GM21619 (cell line): ENCODE measurements around the gene JAK1.

Source experiments
- ATAC-seq: cut with Tn5 transposase; IDR thresholded peaks from one replicate; pipeline ENCODE4 v1.9.1; 2021; ENCODE audit not compliant: unreplicated experiment

The JAK1 gene

DNA sequence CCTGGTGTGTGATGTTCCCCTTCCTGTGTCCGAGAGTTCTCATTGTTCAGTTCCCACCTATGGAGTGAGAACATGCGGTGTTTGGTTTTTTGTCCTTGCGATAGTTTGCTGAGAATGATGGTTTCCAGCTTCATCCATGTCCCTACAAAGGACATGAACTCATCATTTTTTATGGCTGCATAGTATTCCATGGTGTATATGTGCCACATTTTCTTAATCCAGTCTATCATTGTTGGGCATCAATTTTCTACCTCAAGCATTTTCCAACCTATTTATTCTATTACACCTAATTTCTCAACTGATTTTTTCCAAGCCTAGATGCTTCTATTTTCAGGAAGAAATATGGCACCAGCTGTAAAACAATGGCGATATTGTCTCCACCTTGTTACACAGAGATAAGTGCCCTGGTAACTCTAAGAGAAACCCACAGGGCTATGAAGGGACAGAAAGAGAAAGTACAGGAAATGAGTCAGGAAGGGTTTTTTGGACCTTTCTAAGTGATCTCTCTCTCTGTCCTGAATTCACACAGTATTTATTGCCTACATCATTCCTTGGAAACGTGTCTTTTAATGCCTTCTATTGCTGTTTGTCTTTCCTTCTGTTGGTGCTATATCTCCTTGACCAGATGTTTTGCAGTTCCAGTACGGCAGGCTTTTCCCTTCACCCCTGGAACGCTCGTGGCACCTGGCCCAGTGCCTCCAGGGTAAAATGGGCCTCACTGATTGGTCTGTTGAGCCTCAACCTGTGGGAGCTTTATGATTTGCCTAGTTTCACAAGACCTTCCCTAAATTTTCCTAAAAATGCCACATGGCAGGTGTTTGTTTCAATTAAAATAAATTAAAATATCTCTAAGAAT lies 14.6 kb upstream of the JAK1 start:
- no peak for ATAC-seq

DNA sequence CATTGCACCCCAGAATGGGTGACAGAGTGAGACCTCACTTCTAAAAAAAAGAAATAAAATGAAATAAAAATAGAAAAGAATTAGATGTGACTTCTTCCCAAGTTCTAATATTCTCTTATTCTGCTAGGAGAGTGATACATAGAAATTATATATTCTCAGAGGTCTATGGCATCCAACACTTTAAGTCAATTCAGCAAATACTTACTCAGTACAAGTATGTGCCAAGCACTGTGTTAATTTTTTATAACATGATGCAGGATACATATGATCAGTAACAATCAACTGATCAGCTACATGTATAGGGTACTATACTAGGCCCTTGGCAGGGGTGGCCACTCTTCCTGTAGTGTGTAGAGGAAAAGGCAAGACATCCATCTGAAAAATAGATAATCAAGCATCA lies 13.0 kb upstream of the JAK1 start:
- ATAC-seq, result no peak

DNA sequence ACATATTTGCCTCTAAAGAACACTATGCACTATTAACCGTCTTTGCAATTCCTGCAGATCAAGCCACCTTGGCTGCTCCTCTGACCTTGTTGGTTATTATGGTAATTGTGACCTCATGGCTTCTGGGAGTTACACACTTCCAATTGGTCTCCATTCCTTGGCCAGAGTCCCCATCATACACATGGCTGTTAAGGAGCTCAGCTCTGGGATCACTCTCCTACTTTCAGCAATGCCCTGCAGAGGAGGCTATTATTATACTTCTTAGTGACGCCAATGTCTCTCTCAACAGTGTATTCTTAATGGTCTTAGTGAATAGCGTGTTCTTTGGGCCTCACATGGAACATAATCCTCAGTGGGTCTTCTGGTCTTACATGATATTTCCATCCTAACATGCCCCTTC lies 10.0 kb upstream of the JAK1 start:
- no peak for ATAC-seq

DNA sequence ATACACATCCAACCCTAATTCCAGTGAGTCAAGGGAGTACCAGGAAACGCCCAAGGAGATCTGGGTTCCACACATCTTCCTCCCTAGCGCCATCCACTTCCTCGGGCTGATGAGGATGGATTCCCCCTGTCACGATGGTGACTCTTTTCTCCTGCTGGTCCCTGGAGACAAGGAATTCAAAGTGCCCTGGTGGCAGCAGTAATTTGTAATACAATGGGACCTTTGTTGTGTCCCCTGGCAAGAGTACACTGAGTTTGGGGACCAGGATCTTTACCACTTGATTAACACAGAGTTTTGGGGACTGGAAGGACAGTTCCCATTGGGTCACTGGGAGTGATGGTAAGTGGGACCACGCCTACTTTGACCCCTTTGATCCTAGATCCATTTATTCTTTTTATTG lies 9.4 kb upstream of the JAK1 start:
- no peak for ATAC-seq

DNA sequence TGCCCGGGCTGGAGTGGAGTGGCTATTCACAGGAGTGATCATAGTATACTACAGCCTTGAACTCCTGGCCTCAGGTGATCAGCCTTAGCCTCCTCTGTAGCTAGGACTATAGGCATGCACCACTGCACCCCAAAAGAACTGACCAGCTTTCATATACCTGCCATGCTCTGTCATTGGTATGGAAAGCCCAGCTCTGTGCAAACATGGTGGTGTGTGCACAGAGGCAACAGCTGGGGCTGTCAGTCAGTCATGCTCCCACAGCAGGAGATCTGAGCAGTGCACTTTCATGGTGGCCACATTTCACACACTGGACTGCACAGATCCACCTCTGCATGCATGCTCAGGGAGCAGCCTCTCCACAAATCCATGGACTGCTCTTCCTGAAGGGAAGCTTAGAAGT lies 8.8 kb upstream of the JAK1 start:
- no peak for ATAC-seq

DNA sequence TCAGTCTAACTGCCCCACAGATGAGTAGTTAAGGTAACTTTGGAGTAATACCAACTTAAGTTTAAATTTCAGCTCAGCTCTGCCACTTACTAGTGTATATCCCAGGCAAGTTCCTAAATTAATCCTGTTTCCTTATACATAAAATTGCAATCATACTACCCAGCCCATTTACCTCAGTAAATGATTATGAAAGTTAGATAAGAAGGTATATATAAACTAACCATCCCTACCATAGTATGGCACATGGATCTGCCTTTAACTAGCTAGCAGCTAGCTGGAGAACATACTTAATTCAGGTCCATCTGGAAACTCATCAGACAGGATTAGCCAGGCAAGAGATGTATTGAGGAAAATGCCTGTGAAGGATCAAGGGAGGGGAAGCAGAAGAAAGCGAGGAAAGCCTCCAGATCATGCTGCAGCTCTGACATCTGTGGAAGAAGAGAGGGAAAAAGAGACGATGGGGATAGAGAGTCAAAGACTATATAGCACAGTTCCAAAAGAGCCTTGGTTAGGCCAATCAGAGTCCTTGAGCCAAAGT lies 8.0 kb upstream of the JAK1 start:
- no peak for ATAC-seq

DNA sequence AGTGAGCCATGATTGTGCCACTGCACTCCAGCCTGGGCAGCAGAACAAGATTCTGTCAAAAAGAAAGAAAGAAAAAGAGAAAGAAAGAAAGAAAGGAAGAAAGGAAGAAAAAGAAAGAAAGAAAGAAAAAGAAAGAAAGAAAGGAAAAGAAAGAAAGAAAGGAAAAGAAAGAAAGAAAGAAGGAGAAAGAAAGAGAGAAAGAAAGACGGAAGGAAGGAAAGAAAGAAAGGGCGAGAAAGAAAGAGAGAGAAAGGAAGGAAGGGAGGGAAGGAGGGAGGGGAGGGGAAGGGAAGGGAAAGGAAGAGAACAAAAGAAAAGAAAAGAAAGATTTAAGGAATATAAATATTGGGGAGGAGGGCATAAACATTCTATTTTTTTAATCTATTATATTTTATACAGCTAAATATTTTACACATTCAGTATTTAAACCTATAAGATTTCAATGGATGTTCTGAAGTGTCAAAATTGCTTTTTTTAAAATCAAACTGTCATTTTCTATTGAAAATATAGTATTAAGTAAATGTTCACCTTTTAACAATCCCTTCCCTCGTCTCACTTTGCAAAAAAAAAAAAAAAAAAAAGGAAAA lies 6.8 kb upstream of the JAK1 start:
- no peak for ATAC-seq

DNA sequence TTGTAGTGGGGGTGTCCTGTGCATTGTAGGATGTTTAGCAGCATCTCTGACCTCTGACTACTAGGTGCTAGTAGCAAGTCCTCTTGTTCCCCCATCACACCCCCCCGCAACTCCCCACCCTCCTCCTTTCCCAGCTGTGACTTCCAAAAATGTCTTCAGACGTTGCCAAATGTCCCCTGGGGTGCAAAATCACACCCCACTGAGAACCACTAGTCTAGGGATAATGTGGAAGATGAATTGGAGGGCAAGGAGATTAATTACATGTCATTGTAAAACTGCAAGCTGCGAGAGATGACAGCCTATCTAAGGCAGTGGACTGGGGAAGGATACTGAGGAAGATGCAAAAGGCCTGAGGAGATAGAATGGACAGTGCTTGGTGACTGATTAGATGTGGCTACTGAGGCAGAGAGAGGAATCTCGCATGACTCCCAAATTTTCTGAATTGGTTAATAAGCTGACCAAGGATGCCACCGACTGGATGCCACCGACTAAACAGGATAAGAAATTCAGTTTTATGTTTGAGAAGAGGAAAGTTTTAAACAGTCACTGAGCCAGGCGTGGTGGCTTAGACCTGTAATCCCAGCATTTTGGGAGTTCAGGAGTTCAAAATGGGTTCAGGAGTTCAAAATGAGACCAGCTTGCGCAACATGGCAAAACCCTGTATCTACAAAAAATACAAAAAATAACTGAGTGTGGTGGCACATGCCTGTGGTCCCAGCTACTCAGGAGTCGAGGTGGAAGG lies 3.1 kb upstream of the JAK1 start:
- no peak for ATAC-seq

DNA sequence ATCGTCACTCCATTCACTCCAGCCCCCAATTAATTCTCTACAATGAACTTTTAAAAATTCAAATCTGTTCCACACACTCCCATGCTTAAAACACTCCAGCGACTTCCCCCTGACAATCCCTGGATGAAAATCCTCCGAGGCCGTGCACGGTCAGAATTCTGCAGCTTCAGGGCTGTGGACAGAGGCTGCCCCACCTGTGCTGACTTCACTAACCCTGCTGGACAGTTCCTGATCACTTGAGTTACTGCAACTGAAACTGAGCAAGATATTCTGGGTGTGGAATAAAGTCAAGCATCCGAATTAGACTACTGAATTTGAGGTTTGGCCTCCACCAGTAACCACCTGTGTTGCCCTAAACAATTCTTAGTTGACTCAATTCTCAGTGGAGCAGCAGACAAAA lies 1.0 kb upstream of the JAK1 start:
- no peak for ATAC-seq

DNA sequence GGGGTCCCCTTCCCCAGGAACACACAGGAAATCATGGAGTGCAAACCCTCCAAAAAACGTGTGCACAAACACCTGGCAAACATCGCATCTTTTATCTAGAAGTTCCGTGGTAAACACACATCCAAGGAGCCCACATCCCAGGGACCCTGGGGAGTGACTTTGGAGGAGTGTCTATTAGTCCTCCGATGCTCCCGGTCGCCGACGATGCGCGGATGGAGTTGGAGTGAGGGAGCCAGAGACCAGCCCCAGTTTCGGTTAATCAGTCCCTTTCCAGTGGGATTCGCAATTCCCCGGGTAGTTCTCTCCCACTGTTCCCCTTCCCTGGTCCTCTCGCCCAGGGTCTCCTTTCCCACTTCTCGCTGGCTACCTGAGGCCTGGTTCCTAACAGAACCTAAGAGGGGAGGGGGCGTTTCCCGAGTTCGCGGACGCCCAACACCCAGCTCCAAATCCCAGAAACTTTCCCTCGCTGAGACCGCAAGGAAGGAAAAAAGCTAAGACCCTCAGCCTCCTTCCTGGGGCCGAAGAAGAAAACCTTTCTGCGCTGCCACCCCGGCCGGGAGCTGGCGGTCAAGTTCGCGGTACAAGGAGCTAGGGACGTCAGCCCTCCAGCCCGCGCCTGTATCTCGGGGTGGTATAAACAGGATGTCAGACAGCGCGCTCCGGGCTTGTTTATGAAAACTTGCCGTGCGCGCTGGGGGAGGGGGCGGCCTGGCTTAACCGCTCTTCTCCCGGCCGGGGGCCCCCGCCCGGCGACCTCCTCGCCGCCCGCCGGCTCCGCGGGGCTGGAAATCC lies 787 bp downstream of the JAK1 start:
- peak; percentile 39 for ATAC-seq

DNA sequence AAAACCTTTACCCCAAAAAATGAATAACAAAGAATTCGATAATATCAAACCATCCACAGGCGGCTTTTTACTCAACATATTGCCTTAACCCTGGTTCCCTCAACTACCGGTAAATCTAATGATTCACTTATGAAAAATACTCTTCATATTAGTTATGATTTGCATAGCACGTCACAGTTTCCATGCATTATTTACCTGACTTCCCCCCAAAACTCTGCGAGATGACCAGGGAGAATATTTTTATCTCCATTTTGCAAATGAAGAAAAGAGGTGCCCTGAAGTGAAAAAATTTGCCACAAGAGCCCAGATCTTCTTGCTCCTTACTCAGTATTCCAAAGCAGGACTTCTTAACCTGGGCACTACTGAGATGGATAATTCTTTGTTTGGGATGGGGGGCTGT lies 2.9 kb downstream of the JAK1 start:
- ATAC-seq, result no peak

DNA sequence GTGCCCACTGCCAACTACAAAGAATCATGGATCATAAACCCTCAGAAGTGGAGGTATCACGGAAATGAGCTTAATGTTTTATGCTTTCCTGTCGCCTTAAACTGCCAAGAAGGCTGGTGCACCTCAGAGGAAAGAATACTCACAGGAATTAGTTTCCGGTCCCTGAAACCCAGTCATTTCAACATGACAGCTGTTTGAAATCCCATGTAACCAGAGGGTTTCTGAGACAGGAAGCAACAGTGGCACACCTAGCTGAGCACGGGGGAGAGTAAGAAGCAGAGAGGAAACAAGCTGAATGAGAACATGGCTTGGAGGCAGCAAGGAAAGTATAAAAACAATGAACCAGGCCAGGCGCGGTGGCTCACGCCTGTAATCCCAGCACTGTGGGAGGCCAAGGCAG lies 3.9 kb downstream of the JAK1 start:
- peak; percentile 16 for ATAC-seq

DNA sequence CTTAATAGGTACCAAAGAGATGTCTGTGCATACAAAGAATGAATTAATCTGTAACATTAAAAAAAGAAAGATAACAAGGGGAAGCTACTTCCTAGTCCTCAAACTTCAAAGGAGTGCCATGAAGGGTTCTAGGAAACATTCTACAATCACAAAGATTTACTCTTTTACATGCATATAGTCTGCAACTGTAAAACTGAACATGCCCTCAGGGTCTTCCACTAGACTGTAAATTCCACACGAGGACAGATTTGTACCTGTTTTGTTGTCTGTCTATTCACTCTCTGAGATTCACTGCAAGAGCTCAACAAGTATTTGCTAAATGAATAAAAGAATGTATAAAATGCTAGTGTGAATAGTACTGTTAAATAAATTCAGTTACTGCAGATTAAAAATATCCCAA lies 4.4 kb downstream of the JAK1 start:
- no peak for ATAC-seq

DNA sequence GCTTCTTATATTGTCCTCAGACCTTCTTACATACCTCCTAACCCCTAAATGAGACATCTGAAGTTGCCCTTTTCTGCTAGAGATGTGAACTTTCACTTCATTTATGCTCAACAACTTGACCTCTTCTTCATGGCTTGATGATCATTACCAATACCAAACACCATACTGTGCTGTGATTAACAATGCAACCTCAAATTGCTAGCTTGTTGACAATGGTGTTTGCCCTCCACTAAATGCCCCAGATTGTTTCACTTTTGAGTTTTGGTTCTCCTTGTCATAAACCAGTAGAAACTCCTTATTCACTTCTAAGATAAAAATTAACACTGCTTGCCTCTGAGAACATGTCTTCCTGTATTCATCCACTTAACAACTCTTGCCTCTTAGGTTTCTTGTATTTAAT lies 5.6 kb downstream of the JAK1 start:
- peak; percentile 57 for ATAC-seq

DNA sequence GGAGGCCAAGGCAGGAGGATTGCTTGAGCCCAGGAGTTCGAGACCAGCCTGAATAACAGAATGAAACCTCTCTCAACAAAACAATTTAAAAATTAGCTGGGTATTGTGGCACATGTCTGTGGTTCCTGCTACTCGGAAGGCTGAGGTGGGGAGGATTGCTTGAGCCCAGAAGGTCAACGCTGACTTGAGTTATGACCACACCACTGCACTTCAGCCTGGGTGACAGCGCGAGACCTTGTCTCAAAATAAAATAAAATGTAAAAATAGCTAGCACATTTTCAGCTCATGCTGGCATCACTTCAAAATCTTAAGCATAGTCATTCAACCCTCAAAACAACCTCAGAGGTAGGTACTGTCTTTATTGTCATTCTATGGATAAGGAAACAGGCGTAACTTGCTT lies 6.4 kb downstream of the JAK1 start:
- no peak for ATAC-seq

DNA sequence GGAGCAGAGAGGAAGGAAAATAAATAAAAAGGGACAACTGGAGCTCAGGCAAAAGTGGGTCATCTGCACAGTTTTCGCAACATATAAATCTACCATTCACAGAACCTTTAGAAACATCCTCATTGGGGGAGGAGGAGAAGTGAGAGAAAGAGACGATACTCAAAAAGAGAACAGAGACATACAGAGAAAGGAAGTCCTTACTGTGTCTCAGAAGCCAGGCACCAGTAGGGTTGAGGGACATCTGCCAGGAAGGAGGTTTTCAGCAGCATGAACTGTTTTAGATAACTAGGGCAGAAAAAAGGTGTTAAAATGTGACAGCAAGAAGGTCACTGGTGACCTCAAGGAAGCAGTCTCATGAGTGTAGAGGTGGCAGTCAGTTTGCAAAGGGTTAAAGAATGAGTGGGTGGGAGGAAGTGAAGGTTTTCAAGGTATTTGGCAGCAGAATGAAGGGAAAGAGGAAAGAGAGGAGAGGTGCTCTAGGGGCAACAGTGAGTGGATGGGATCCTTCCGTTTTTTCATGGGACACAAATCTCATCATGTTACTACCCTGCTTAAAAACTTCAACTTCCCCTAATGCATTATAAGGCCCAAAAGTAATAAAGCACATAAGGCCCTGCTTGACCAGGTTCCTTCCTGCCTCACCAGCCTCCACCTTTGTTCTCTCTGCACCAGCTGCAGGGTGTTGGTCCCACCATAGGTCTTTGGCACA lies 9.5 kb downstream of the JAK1 start:
- peak; percentile 79 for ATAC-seq

DNA sequence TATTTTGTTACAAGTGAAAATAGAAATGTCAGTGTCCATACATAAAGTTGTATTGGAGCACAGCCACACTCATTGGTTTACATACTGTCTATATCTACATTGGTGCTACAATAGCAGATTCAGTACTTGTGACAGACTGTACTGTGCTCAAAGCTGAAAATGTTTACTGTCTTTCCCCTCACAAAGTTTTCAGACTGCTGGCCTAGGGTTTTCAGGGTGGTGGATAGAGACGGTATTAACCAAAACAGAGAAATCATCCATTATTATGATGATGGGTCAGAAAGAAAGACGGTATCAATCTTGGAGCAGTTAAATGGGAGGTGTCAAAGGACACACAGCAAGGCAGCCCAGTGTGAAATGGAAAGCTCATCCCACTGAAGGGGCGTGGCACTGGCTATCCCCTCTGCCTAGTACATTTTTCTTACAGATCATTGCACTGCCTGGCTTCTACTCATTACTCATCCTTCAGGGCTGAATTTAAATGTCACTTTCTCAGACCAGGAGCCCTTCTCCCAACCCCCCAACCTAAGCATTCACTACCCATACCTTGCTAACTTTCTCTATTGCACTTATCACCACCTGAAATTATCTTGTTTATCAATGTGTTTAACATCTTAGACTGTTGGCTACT lies 10.2 kb downstream of the JAK1 start:
- no peak for ATAC-seq

DNA sequence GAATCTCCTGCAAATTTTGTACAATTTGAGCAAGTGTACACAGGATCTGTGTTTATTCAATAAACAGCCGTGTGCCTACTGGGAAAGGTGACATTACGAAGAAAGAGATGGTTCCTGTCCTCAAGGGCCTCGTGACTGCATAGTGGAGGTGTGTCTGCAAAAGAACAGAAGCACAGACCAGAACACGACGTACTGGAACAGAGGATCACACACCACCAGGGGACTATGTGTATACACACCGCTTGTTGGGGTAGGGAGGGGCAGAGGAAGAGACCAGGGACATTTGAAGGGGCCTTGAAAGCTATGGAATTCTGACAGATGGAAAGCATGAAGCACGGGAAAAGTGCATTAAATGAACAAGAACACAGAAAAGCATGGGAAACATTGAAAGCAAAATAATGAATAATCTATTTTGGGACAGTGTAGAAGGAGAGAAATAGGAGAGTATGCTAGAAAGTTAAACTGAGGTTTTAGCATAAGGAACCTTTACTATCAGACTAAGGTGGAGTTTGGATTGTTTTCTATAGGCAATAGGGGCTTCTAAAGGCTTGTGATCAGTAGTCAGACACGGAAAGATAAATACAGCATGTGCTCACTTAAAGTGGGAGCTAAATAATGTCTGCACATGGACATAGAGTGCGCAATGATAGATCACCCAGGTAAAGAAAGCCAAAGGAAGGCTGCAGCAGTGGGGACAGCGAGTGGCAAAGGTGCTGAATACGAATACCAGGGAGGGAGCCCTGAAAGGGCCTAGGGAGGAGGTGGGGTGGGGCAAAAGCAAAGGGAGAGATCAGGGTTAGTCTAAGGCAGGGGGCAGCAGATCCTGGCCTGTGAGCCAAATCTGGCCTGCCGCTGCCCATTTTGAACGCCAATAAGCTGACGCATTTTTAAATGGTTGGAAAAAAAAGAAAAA lies 11.0 kb downstream of the JAK1 start:
- no peak for ATAC-seq

DNA sequence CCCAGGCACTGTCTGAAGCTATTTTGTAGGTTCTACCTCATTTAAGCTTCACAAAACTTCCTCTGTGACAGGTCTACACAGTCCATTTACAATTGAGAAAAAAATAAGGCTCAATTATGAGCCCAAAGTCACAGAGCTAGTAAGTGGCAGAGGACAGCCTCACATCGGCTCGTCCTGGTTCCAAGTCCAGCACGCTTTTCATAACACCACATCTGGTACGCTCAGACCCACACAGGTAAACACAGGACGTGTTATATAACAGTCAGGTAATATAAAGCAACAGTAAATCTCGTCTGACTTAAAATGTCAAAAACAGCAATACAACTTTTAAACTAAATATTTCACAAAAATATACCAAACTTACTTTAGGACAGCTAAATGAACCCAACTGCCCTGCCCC lies 13.1 kb downstream of the JAK1 start:
- ATAC-seq, result no peak
